Left lung (tissue), 10 donors: ENCODE data around the gene ETFB. TPM values are rescaled to one million over a fixed set of nuclear protein-coding genes. Genes with fewer than 3 reads are reported as not detected.

Source experiments
- ATAC-seq: fragments of 200-7000 bp; cut with Tn5 transposase; one replicate; pipeline ENCODE4 v1.9.1; 2020; ENCODE audit warnings: moderate library complexity
- DNase-seq, 4 donors: peaks; one replicate each; pipeline ENCODE4 v3.0.0-alpha.2; 2013 to 2020
- H3K27ac ChIP-seq, 2 donors: fragments of 200-600 bp; sonication (generic) in 1 of 2; one replicate each; pipeline versions ENCODE4 v1.5.0 to v1.8.0; 2020 to 2021
- H3K27me3 ChIP-seq, 2 donors: fragments of 200-600 bp; sonication (generic) in 1 of 2; one replicate each; pipeline versions ENCODE4 v1.5.0 to v1.8.0; 2020 to 2021
- H3K36me3 ChIP-seq, 2 donors: fragments of 200-600 bp; sonication (generic) in 1 of 2; one replicate each; pipeline versions ENCODE4 v1.5.0 to v1.8.0; 2020 to 2021
- H3K4me1 ChIP-seq, 2 donors: fragments of 200-600 bp; one replicate each; pipeline ENCODE4 v1.8.0; 2021
- H3K4me3 ChIP-seq, 2 donors: fragments of 200-600 bp; sonication (generic) in 1 of 2; one replicate each; pipeline versions ENCODE4 v1.5.0 to v1.8.0; 2020 to 2021; ENCODE audit warnings: mild to moderate bottlenecking in 1 of 2
- H3K9me3 ChIP-seq, 2 donors: fragments of 200-600 bp; sonication (generic) in 1 of 2; one replicate each; pipeline versions ENCODE4 v1.5.0 to v1.8.0; 2020 to 2021
- intact Hi-C, 2 donors: fragments of 100-400 bp; cut with DNase I; formaldehyde crosslinking; loops; one replicate each; pipeline versions ENCODE4 v1.11.2 to v1.14.2; 2022
- polyA plus RNA-seq, 6 donors: library from polyadenylated mRNA; unstranded; fragments of 120-200 nt; gene quantifications; one replicate each; pipeline ENCODE4 v1.2.1, GENCODE V29; 2013; ENCODE audit not compliant: insufficient read length in 6 of 6
- total RNA-seq, 2 donors: library from RNA; stranded (reverse); fragmentation: NEBNext Ultra II Directional; extraction: Animal tissue kit (Norgen Biotek cat#: 25700); gene quantifications; one replicate each; pipeline ENCODE4 v1.2.1, GENCODE V29; 2021
- TF ChIP-seq, protein P1 (sequence below), 2 donors: fragments of 200-600 bp; sonication (generic) in 1 of 2; IDR thresholded peaks; one replicate each; pipeline versions ENCODE4 v1.5.0 to v1.8.0; 2021; ENCODE audit warnings: antibody characterized with exemption in 2 of 2
- donor health status: DM: no; HTN: yes; CAD: no.
- donor health status: DM: no; HTN: no; CAD: no.

Gene ETFB
- total and polyA plus RNA-seq, 8 donors, result 41.5 to 89.6 (median 47.9) TPM

DNA sequence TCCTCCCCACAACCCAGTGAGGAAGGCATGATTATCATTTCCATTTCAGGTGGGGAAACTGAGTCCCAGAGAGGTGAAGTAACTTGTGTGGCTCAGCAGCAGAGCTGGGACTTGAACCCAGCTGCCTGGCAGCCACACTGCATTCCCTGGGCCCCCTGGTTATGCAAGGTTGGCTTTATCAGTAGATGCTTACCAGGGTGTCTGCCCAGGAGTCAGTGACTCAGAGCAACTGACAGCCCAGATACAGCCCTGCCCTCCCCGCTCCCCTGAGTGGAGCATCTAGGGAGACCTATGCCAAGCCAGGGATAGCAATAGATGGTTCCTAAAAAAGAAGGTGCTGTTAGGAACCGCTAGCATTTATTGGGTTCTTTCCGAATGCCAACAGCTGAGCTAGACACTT lies 48.8 kb downstream of the ETFB start:
- Histone ChIP-seq H3K27ac (no peak overlapping the region), H3K4me3 (no peak overlapping the region), H3K9me3 (no peaks in the 10 kb centered on the region), H3K4me1 (peaks cover 0 to 3% of the 10 kb centered on the region in 2 donors), H3K27me3 (peaks cover 0 to 56% of the 10 kb centered on the region in 2 donors), H3K36me3 (no peaks in the 10 kb centered on the region)
- no peak for DNase-seq
- intact Hi-C loops, result no loop called here
- no peak for ATAC-seq
- TF ChIP-seq, protein P1, sequence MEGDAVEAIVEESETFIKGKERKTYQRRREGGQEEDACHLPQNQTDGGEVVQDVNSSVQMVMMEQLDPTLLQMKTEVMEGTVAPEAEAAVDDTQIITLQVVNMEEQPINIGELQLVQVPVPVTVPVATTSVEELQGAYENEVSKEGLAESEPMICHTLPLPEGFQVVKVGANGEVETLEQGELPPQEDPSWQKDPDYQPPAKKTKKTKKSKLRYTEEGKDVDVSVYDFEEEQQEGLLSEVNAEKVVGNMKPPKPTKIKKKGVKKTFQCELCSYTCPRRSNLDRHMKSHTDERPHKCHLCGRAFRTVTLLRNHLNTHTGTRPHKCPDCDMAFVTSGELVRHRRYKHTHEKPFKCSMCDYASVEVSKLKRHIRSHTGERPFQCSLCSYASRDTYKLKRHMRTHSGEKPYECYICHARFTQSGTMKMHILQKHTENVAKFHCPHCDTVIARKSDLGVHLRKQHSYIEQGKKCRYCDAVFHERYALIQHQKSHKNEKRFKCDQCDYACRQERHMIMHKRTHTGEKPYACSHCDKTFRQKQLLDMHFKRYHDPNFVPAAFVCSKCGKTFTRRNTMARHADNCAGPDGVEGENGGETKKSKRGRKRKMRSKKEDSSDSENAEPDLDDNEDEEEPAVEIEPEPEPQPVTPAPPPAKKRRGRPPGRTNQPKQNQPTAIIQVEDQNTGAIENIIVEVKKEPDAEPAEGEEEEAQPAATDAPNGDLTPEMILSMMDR (IDR thresholded peaks at IDR 0.05), result no peak

DNA sequence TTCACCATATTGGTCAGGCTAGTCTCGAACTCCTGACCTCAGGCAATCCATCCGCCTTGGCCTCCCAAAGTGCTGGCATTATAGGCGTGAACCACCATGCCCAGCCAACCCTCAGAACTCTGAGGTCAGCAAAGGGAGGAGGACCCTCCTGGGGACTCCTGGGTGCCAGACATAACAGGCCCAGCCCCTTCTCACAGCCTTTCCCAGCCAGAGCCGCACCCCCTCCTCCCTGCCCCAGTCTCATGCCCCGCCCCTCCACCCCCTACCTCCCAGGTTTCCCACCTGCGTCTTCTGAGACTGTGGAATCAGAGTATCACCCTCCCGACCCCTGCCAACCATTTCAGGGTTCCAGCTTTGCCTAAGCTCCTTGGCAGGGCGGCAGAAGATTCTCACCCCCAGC lies 49.5 kb downstream of the ETFB start:
- no peak overlapping the region for H3K4me3 ChIP-seq
- TF ChIP-seq, protein P1 (IDR thresholded peaks at IDR 0.05), result no peak
- H3K4me1 ChIP-seq, result peaks cover 0 to 3% of the 10 kb centered on the region in 2 donors
- intact Hi-C loops, result no loop called here
- H3K9me3 ChIP-seq, result no peaks in the 10 kb centered on the region
- H3K27me3 ChIP-seq, result peaks cover 4 to 62% of the 10 kb centered on the region in 2 donors
- no peaks in the 10 kb centered on the region for H3K36me3 ChIP-seq
- no peak overlapping the region for H3K27ac ChIP-seq
- DNase-seq (no peak), ATAC-seq (no peak)

DNA sequence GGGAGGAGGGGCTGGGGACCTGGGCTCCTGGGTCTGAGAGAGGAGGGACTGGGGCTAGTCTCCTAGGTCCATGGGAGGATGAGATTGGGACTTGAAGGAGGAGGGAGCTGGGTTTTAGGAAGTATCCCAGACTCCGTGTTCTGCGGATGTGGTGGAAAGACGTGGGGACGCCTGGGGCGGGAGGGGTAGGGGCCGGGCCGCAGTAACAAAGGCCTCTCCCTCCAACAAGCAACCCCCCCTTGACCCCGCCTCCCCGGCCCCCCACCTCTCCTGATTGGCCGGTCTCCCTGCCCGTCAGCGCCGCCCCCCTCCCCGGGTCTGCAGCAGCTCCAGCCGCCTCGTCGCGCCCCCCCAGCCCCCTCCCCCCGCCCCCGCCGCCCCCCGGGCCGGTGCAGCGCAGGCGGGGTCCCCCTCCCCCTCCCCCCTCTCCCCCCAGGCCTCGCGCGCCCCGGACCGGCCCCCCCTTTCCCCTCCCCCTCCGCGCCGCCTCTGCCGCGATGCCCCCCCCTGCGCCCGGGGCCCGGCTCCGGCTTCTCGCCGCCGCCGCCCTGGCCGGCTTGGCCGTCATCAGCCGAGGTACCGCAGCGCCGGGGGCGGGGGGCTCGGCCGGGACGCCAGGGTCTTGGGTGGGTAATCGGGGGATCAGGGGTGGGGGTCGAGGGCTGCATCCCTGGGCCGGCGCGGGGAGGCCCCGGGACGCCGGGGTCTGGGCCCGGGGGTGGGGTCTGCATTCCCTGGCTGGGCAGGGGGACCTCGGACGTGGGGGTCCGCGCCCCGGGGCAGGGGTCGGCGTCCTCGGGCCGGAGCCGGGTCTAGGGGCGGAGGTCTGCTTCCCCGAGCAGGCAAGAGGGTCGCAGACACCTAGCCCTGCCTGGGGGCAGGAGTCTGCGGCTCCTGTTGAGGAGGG lies 54.6 kb downstream of the ETFB start, which contains the start of gene IGLON5:
Gene IGLON5, plus strand, starts transcription at position 294 of the 907 bp plus-strand sequence. Its CDS starts 204 bp downstream, at position 498.
- ATAC-seq (no peak), DNase-seq (peak in 1 of 4 donors; percentile 59)
- Histone ChIP-seq H3K9me3 (peaks cover 0 to 19% of the 10 kb centered on the region in 2 donors), H3K4me3 (no peak within 1 kb of the TSS), H3K27ac (no peak within 1 kb of the TSS), H3K27me3 (peaks cover 4 to 70% of the 10 kb centered on the region in 2 donors), H3K36me3 (no peaks in the 10 kb centered on the region), H3K4me1 (peaks cover 0 to 3% of the 10 kb centered on the region in 2 donors)
- intact Hi-C loops, result no loop called here
- TF ChIP-seq, protein P1 (IDR thresholded peaks at IDR 0.05), result no peak

DNA sequence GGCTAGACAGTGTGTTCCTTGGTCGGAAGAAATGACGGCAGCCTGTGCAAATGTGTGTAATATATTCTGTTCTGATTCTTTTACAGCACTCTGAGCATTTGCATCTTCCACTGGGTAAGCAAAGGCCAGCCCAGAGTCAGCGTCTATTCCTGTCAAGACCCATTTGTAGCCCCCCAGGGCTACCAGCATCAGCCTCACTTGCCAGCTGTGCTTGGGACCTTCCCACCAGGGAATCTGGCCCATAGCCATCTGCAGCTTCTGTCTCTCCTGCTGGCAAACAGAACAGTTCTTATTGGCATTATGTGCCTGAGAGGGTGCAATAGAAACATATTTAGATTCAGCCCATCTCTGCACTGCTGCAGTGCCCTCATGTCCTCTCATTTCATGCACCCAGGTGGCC lies 60.7 kb downstream of the ETFB start:
- H3K4me1 ChIP-seq, result no peaks in the 10 kb centered on the region
- ATAC-seq (no peak), DNase-seq (no peak)
- H3K36me3 ChIP-seq, result no peaks in the 10 kb centered on the region
- no peak overlapping the region for H3K27ac ChIP-seq
- H3K4me3 ChIP-seq, result no peak overlapping the region
- H3K27me3 ChIP-seq, result peaks cover 0 to 48% of the 10 kb centered on the region in 2 donors
- intact Hi-C loops, result no loop called here
- TF ChIP-seq, protein P1 (IDR thresholded peaks at IDR 0.05), result no peak
- peaks cover 0 to 53% of the 10 kb centered on the region in 2 donors for H3K9me3 ChIP-seq

DNA sequence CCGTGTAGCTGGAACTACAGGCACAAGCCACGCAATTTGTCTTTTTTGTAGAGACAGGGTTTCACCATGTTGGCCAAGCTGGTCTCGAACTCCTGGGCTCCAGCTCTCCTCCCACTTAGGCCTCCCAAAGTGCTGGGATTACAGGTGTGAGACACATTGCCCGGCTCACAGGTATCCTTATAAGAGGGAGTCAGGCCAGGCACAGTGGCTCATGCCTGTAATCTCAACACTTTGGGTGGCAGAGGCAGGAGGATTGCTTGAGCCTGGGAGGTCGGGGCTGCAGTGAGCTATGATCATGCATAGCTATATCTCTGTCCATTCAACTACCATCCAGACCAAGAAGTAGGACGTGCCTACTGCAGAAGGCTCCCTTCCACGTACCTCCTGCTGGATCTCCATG lies 64.9 kb downstream of the ETFB start:
- DNase-seq, result no peak
- H3K9me3 ChIP-seq, result peaks cover 0 to 30% of the 10 kb centered on the region in 2 donors
- intact Hi-C loops, result no loop called here
- H3K36me3 ChIP-seq, result no peaks in the 10 kb centered on the region
- H3K27ac ChIP-seq, result no peak overlapping the region
- TF ChIP-seq, protein P1 (IDR thresholded peaks at IDR 0.05), result no peak
- peaks cover 0 to 40% of the 10 kb centered on the region in 2 donors for H3K27me3 ChIP-seq
- ATAC-seq, result no peak
- no peak overlapping the region for H3K4me3 ChIP-seq
- no peaks in the 10 kb centered on the region for H3K4me1 ChIP-seq
